H1 (cell line): Measurements from ENCODE around the gene STK26. TPM values are rescaled to one million over a fixed set of nuclear protein-coding genes. Genes with fewer than 3 reads are reported as not detected.

Source experiments
- CBX5 ChIP-seq: fragments of 300-800, 300-1000 bp; sonication (generic); IDR thresholded peaks from 2 replicates; pipeline ENCODE4 v1.7.1; 2016; ENCODE audit warnings: antibody characterized with exemption, low read length, low read depth
- RBBP5 ChIP-seq: IDR thresholded peaks from 2 replicates; pipeline ENCODE4 v1.7.1; 2012; ENCODE audit warnings: low read depth, mild to moderate bottlenecking, inconsistent platforms, low read length, moderate library complexity, borderline replicate concordance
- SP1 ChIP-seq: IDR thresholded peaks from 2 replicates; pipeline ENCODE4 v1.6.1; 2011; ENCODE audit warnings: low read depth, low read length
- polyA plus RNA-seq, 7 experiments: library from polyadenylated mRNA; depleted of rRNA in 3 of 7; stranded (reverse) in 5 of 7; unstranded in 2 of 7; fragments of >200 nt in 5 of 7; fragments of 200-250 nt in 2 of 7; gene quantifications; 1 replicate in 5 of 7; 2 replicates in 1 of 7; 4 replicates in 1 of 7; pipeline versions ENCODE4 v1.2.1 to v1.2.3, GENCODE V29; 2011 to 2013; ENCODE audit warnings: missing spikeins in 2 of 7, mixed read lengths in 2 of 7
- total RNA-seq: library from RNA; stranded (reverse); fragmentation: NEBNext Ultra II Directional; extraction: Animal tissue kit (Norgen Biotek cat#: 25700); gene quantifications from 2 replicates; pipeline ENCODE4 v1.2.1, GENCODE V29; 2021

Gene STK26
- total and polyA plus RNA-seq, 2 of the 8 experiments (the other 6 are each of a cell fraction or from before 2014, with no cell fraction given): 24.2 to 98.2 TPM

DNA sequence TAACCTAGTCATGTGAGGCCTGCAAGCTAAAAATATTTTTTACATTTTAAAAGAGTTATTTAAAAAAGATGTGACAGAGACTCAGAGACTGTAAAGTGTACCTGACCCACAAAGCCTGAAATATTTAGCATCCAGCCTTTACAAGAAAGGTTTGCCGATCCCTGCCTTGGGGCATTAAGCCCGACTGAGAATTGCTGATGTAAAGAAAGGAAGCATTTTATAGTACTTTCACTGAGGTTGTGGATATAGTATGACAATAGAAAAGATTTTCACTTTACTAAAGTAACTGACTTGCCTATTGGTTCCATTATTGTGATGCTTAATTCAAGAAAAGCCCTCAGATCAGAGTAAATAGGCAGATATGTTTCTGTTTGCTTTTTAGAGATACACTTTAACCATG, 17.0 kb downstream of the STK26 start (continued):
- TF ChIP-seq CBX5 (no peak), SP1 (no peak), RBBP5 (no peak)
